SU-DHL-6 (cell line): Measurements from ENCODE around the gene CBFA2T3.

Experiments
- H2AFZ ChIP-seq: fragments of 200-600 bp; sonication (generic); 2 replicates; pipeline ENCODE4 v1.6.1; 2014; ENCODE audit warnings: low read depth, mild to moderate bottlenecking, moderate library complexity, mixed read lengths, antibody characterized with exemption, low read length; ENCODE audit not compliant: severe bottlenecking
- H3F3A ChIP-seq: fragments of 200-600 bp; shearing (Covaris generic); 2 replicates; pipeline ENCODE4 v1.6.0; 2016; ENCODE audit warnings: antibody characterized with exemption, mild to moderate bottlenecking; ENCODE audit not compliant: insufficient read depth
- H3K27ac ChIP-seq: fragments of 200-600 bp; sonication (generic); 2 replicates; pipeline ENCODE4 v1.5.1; 2016; ENCODE audit warnings: low read depth, mild to moderate bottlenecking, low read length, moderate library complexity, mixed read lengths
- H3K27me3 ChIP-seq: fragments of 200-600 bp; sonication (generic), shearing (Covaris generic); 2 replicates; pipeline ENCODE4 v1.6.0; 2014; ENCODE audit warnings: mild to moderate bottlenecking, low read length
- H3K36me3 ChIP-seq: fragments of 200-600 bp; sonication (generic); 2 replicates; pipeline ENCODE4 v1.6.1; 2014; ENCODE audit warnings: mild to moderate bottlenecking, low read length, mixed read lengths
- H3K4me2 ChIP-seq: fragments of 300-600, 200-600 bp; shearing (Covaris generic), sonication (generic); 2 replicates; pipeline ENCODE4 v1.6.0; 2014; ENCODE audit warnings: low read length, low read depth, mild to moderate bottlenecking; ENCODE audit not compliant: poor library complexity, severe bottlenecking
- H3K4me3 ChIP-seq: fragments of 200-600 bp; sonication (generic); 2 replicates; pipeline ENCODE4 v1.5.1; 2014; ENCODE audit warnings: antibody characterized with exemption, low read length, mild to moderate bottlenecking, mixed read lengths; ENCODE audit not compliant: insufficient read depth, poor library complexity, severe bottlenecking
- H3K79me2 ChIP-seq: fragments of 200-600 bp; sonication (generic); 2 replicates; pipeline ENCODE4 v1.6.1; 2014; ENCODE audit warnings: mild to moderate bottlenecking, low read length, moderate library complexity; ENCODE audit not compliant: insufficient read depth
- H3K9ac ChIP-seq: fragments of 200-600 bp; sonication (generic); 2 replicates; pipeline ENCODE4 v1.7.0; 2014; ENCODE audit warnings: mild to moderate bottlenecking, low read length
- H3K9me2 ChIP-seq: fragments of 200-600 bp; sonication (generic); replicated peaks from 2 replicates; pipeline ENCODE4 v1.6.1; 2014; ENCODE audit warnings: low read length; ENCODE audit not compliant: insufficient read depth
- H3K9me3 ChIP-seq: fragments of 200-600 bp; sonication (generic); 2 replicates; pipeline ENCODE4 v1.6.1; 2014; ENCODE audit warnings: low read length, mixed read lengths; ENCODE audit not compliant: insufficient read depth
- H4K20me1 ChIP-seq: fragments of 200-600 bp; sonication (generic); 2 replicates; pipeline ENCODE4 v1.6.1; 2014; ENCODE audit warnings: low read depth, mild to moderate bottlenecking, antibody characterized with exemption, low read length, moderate library complexity, mixed read lengths
- CTCF ChIP-seq: fragments of 200-600 bp; sonication (generic); IDR thresholded peaks from one replicate; pipeline ENCODE4 v1.5.1; 2017; ENCODE audit warnings: antibody characterized with exemption, mild to moderate bottlenecking, low read length, moderate library complexity; ENCODE audit not compliant: insufficient read depth, poor library complexity, severe bottlenecking
- EZH2phosphoT487 ChIP-seq: fragments of 200-600 bp; sonication (generic), shearing (Covaris generic); conservative IDR thresholded peaks from 2 replicates; pipeline ENCODE4 v1.6.1; 2018; ENCODE audit warnings: mild to moderate bottlenecking, antibody characterized with exemption, low read length, moderate library complexity, mixed read lengths

Gene CBFA2T3

GRCh38 chr16:88835383-88835782 lies 141.6 kb downstream of the CBFA2T3 start:
- no peak overlapping the region for H3K4me3 ChIP-seq
- no peaks in the 10 kb centered on the region for H3K79me2 ChIP-seq
- H3K36me3 ChIP-seq = no peaks in the 10 kb centered on the region
- no peaks in the 10 kb centered on the region for H3K9me3 ChIP-seq
- H4K20me1 ChIP-seq = no peaks in the 10 kb centered on the region
- H3F3A ChIP-seq = no peaks in the 10 kb centered on the region
- TF ChIP-seq EZH2phosphoT487 = no peak
- no peak for TF ChIP-seq CTCF
- no peak overlapping the region for H3K4me2 ChIP-seq
- H3K27ac ChIP-seq = no peak overlapping the region
- H3K9me2 ChIP-seq = no peaks in the 10 kb centered on the region
- H2AFZ ChIP-seq = no peak overlapping the region
- H3K27me3 ChIP-seq = no peaks in the 10 kb centered on the region
- no peak overlapping the region for H3K9ac ChIP-seq

DNA sequence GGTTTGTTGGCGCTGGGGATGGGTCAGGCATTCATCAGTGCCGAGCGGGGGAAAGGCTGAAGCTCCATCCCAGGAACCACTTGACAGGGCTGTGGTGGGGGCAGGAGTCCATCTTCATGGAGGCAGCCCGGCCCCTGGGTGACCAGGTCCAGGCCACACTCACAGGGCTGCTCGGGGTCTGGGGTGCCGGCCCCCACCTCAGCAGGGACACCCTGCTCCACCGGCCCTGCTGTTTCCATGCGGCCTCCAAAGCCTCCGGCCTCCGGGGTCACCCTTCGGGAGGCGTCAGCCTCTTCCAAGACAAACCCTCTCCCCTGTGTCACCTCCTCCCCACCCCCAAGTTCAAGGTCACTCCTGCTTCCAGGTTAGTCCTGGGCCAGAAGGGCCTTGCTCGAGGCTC lies 142.3 kb downstream of the CBFA2T3 start:
- no peaks in the 10 kb centered on the region for H3K9me2 ChIP-seq
- TF ChIP-seq EZH2phosphoT487 (no peak), CTCF (no peak)
- no peaks in the 10 kb centered on the region for H3K9me3 ChIP-seq
- H3F3A ChIP-seq = no peaks in the 10 kb centered on the region
- H3K4me2 ChIP-seq = no peak overlapping the region
- no peak overlapping the region for H3K4me3 ChIP-seq
- H2AFZ ChIP-seq = no peak overlapping the region
- H3K9ac ChIP-seq = no peak overlapping the region
- no peaks in the 10 kb centered on the region for H3K79me2 ChIP-seq
- H3K27me3 ChIP-seq = no peaks in the 10 kb centered on the region
- no peaks in the 10 kb centered on the region for H3K36me3 ChIP-seq
- no peaks in the 10 kb centered on the region for H4K20me1 ChIP-seq
- H3K27ac ChIP-seq = no peak overlapping the region

- no peak for TF ChIP-seq EZH2phosphoT487
- no peak for TF ChIP-seq CTCF
- H3K9ac ChIP-seq = no peak overlapping the region
- no peaks in the 10 kb centered on the region for H3K9me3 ChIP-seq
- no peaks in the 10 kb centered on the region for H3K9me2 ChIP-seq
- no peaks in the 10 kb centered on the region for H4K20me1 ChIP-seq
- no peaks in the 10 kb centered on the region for H3F3A ChIP-seq
- H2AFZ ChIP-seq = no peak overlapping the region
- H3K27me3 ChIP-seq = no peaks in the 10 kb centered on the region
- no peak overlapping the region for H3K4me3 ChIP-seq
- no peaks in the 10 kb centered on the region for H3K79me2 ChIP-seq
- no peak overlapping the region for H3K27ac ChIP-seq
- no peaks in the 10 kb centered on the region for H3K36me3 ChIP-seq
- no peak overlapping the region for H3K4me2 ChIP-seq
These were observed 143.9 kb downstream of the CBFA2T3 start for GRCh38 chr16:88833086-88833485.
